GM12875 (cell line): ENCODE measurements around the gene DPH7.
"Not testable (repeated sequence)": the region's sequence is repeated elsewhere in the genome, so short reads cannot be mapped to it uniquely, and the experiment has no call there.

Source experiments
- H3K4me3 ChIP-seq: one replicate; pipeline ENCODE4 v1.5.1; 2011; ENCODE audit warnings: low read depth, low read length, control low read depth
- TF ChIP-seq, protein P1 (sequence below): IDR thresholded peaks from 2 replicates; pipeline ENCODE4 v1.5.1; 2011; ENCODE audit warnings: low read depth, mild to moderate bottlenecking, control low read depth, inconsistent platforms, low read length, moderate library complexity, borderline replicate concordance; ENCODE audit not compliant: insufficient read depth

The DPH7 gene

DNA sequence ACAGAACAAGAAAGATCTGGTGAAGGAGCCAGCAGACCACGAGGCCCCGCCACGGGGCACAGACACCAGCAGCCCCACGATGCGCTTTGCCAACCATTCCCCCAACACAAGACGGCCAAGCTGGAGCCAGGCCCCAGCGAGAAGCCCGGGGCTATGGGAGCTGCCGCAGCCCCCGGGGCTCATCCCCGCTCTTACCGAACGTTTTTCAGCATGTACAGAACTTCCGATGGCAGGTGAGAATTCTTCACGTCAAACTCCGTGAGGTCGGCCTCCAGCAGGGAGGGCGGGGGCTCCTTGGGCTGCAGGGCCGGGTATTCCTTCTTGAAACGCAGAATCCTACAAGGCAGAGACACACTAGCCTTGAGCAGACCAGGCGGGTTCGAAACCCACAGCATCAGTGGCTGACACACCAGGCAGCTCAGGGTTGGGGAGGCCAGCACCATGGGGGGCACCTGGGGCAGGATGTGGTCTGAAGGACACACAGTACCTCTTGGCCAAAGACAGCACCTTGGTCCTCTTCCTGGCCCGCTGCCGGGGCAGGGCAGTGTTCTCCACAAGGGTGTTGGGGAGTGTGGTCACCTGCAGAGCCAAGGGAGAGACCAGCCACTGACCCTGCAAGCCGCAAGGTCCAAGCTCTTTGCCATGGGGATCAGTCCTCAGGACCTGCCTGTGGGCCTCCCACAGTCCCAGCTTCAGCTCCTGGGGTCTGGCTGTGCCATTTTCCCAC, 35.3 kb downstream of the DPH7 start:
- TF ChIP-seq, protein P1, sequence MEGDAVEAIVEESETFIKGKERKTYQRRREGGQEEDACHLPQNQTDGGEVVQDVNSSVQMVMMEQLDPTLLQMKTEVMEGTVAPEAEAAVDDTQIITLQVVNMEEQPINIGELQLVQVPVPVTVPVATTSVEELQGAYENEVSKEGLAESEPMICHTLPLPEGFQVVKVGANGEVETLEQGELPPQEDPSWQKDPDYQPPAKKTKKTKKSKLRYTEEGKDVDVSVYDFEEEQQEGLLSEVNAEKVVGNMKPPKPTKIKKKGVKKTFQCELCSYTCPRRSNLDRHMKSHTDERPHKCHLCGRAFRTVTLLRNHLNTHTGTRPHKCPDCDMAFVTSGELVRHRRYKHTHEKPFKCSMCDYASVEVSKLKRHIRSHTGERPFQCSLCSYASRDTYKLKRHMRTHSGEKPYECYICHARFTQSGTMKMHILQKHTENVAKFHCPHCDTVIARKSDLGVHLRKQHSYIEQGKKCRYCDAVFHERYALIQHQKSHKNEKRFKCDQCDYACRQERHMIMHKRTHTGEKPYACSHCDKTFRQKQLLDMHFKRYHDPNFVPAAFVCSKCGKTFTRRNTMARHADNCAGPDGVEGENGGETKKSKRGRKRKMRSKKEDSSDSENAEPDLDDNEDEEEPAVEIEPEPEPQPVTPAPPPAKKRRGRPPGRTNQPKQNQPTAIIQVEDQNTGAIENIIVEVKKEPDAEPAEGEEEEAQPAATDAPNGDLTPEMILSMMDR = no peak
- no peak overlapping the region for H3K4me3 ChIP-seq

- TF ChIP-seq, protein P1 = no peak
- no peak overlapping the region for H3K4me3 ChIP-seq
These were observed 36.2 kb downstream of the DPH7 start for GRCh38 chr9:137542486-137542885.

- TF ChIP-seq, protein P1 = no peak
- H3K4me3 ChIP-seq = no peak overlapping the region
These were observed 38.2 kb downstream of the DPH7 start for GRCh38 chr9:137540536-137540935.

GRCh38 chr9:137538058-137538457, 40.7 kb downstream of the DPH7 start:
- no peak overlapping the region for H3K4me3 ChIP-seq
- TF ChIP-seq, protein P1 = no peak

- H3K4me3 ChIP-seq = not testable (repeated sequence)
These were observed 42.1 kb downstream of the DPH7 start for GRCh38 chr9:137536594-137537131.

GRCh38 chr9:137535120-137535428, 43.7 kb downstream of the DPH7 start:
- no peak overlapping the region for H3K4me3 ChIP-seq

DNA sequence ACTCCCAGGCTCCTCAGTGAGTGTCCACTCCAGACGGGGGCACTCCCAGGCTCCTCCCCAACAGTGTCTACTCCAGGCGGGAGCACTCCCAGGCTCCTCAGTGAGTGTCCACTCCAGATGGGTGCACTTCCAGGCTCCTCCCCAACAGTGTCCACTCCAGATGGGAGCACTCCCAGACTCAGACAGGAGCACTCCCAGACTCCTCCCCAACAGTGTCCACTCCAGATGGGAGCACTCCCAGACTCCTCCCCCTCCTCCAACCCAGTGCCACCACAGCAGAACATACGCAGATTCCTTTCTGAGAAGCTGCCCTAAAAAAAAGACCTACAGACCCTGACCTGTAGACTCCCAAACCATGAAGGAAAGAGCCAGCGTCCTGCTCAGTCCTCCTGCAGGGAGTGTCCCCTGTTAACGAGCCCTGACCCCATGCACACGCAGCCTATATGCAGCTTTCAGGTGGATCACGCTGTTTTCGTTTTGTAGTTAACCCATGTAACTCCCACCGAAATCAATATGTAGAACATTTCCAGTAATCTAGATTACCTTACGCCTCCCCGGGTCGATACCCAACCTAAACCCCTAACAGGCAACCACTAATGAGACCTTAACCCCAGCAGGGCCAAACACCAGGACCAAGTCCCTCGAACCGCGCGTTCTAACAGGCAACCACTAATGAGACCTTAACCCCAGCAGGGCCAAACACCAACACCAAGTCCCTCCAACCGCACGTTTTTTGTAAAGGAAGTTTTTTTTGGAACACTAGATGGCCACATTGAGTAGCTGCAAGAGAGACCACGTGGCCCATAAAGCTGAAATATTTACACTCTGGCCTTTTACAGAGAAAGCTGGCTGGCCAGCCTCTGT, 44.2 kb downstream of the DPH7 start:
- TF ChIP-seq, protein P1 = peak; percentile 65

More at GRCh38 chr9:137535120-137535428, 43.7 kb downstream of the DPH7 start:
- TF ChIP-seq, protein P1 = no peak

DNA sequence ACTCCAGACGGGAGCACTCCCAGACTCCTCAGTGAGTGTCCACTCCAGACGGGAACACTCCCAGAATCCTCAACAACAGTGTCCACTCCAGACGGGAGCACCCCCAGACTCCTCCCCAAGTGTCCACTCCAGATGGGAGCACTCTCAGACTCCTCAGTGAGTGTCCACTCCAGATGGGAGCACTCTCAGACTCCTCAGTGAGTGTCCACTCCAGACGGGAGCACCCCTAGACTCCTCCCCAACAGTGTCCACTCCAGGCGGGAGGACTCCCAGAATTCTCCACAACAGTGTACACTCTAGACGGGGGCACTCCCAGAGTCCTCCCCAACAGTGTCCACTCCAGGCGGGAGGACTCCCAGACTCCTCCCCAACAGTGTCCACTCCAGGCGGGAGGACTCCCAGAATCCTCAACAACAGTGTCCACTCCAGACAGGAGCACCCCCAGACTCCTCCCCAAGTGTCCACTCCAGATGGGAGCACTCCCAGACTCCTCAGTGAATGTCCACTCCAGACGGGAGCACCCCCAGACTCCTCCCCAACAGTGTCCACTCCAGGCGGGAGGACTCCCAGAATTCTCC, 45.7 kb downstream of the DPH7 start:
- not testable (repeated sequence) for H3K4me3 ChIP-seq

More for the DNA sequence above, 44.2 kb downstream of the DPH7 start:
- H3K4me3 ChIP-seq = no peak overlapping the region
